NCI-H345 (cell line): ENCODE data around the gene EPHB6.
A peak's percentile ranks its signal among the peaks of the same experiment; 100 is the strongest.

ENCODE experiments used
- DNase-seq: peaks from one replicate; lab custom pipeline; 2025; lab: John Stamatoyannopoulos, UW

EPHB6 gene

GRCh38 chr7:142835487-142835886 lies 19.4 kb upstream of the EPHB6 start:
- DNase-seq: no peak

DNA sequence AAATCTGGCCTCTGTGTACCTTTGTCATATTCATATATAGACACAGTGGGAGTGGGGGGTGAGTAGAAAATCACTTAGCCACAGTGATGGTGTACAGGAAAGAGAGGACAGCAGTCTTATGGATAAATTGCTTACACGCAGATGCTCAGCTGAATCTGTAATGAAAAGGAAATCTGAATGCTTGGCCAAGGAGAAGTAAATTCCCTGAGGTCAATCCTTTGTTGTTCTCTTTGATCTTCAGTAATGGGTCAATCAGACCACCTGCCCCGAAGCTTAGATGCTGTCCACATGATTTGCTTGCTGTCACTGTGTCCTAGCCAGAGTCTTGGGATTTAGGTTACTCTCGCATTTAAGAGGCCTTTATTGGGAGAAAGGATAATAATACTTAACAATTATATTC lies 18.4 kb upstream of the EPHB6 start:
- DNase-seq: no peak

GRCh38 chr7:142838461-142839213 lies 16.2 kb upstream of the EPHB6 start:
- DNase-seq: no peak

- DNase-seq: no peak
Measured at GRCh38 chr7:142842251-142842766, 12.6 kb upstream of the EPHB6 start.

GRCh38 chr7:142847353-142847752 lies 7.5 kb upstream of the EPHB6 start:
- no peak for DNase-seq

DNA sequence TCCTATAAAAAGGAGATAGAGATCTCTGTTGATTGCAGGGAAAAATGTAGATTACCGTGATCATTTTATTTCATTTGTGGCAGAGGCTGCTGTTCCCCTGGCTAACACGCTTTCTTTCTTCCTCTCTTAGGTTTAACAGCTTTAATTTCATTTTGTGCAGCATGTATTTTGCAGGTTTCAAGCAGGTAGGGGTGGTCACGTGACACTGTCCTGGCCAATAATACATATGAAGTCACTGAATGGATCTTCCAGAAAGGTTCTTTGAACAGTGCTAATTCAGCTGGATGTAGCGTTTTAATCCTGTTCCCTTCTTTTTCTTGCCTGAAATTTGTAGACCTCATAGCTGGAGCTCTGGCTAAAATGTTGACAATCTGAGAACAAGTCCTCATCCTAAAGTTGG lies 3.6 kb upstream of the EPHB6 start:
- no peak for DNase-seq

- DNase-seq: no peak
Measured at GRCh38 chr7:142851919-142852318, 3.0 kb upstream of the EPHB6 start.

DNA sequence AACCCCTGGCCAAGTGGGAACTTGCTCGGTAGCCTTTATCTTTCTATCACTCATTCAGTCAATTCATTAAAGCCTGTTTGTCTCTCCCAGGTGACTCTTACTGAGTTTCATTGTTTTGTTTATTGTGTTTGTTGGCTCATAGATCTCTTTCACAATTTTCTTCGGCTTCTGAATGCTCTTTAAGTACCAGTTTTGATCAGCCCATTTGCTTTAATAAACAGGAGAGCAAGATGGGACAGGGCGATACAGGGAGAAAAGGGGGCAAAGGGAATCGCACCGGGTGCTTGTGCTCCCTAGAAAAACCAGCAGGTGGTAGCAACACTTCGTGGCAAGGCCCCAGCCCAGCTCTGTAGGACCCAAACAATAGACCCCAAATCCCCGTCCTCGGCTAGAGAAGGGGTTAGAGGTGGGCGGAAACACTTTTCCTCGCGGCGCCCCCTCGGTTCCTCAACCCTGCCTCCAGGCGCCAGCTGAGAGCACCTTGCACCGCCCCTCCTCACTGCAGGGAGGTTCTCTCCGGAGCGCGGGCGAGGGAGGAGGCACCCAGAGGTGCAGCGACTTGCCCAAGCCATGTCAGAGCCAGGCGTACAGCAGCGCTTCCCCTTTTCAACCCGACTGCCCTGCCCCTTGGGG lies 1.0 kb upstream of the EPHB6 start:
- peak; percentile 78 for DNase-seq

- no peak for DNase-seq
Measured at GRCh38 chr7:142855114-142855743, 353 bp downstream of the EPHB6 start.

DNA sequence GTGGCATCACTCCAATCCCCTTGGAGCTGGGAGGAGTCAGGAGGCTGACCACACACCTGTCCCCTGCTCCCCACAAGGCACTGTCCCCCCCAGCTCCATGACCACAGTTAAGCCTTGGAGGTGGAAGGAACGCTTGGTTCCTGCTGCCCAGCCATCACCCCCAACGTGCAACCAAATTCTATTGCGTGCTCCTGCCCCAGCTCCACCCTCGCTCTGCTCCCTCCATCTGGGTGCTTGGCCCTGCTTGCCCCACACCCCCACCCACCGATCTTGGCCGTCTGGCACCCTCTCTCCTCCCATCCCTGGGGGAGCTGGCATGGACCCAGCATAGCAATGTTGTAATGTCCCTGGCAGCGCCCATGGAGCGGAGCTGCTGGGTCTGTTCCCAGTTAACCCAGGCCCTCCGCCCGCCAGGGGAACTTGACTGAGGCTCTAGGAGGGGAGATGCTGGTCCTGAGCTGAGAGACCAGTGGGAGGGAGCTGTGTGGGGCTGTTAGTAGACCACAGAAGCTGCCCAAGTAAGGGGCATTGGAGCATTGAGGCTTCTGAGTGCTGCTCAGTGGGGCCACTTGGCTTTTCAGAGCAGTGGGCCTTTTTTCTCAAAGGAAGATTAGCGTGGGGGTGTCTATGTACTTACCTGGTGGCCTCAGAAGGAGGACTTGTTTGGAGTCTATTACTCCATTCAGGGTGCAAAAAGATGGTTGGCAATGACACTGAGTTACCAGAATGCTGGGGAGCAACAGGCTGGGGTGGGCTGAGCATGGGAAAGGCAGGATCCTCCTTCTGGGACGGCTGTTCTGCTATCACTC lies 1.1 kb downstream of the EPHB6 start:
- DNase-seq: peak; percentile 26

DNA sequence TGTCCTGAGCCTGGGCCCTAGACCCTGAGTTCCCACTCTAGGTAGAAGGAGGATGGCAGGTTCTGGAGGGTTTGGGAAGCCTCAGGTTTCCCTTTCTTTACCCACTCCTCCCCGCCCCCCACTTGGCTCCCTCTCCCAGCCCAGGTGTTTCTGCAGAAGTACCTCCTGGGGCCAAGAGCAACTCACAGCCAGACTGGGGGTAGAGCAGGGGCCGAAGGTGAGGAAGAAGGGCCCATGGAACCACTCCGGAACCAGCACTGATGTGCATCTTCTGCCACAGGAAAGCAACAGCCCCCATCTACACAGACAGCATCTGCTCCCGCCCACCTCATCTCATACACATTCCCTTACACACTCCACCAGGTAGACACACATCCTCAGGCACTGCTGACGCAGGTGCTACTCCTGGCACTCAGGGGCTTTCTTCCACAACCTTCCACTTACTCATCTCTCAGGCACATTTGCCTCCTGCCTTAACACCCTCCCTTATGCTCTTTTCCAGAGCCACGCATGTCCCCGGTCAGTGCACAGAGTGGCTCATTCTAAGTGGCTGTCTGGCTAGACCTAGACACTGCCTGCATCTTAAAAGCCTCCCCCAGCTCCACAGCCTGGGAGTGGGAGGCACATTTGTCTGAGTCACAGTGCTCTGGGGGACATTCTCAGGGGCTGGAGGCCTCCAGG lies 1.8 kb downstream of the EPHB6 start:
- DNase-seq: no peak

- no peak for DNase-seq
Measured at GRCh38 chr7:142857625-142858024, 2.7 kb downstream of the EPHB6 start.

- no peak for DNase-seq
Measured at GRCh38 chr7:142859411-142859810, 4.5 kb downstream of the EPHB6 start.

DNA sequence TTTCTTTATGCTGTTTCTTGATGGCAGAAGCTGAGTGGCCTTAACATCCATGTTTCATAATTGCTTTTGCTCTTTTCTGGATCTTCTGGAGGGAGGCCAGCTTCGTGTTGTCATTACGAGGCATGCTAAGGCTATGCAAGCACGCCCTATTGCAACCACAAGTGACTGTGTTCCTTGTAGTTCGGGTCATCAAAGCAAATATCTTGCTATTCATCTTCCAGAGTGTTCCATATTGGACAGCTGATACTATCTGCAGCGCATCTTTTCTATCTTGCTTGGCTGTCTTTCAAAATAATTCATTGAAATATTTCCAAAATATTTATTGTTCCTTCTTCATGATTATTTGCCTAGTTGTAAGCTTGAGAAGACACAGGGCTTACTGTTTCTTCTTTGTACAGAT lies 5.0 kb downstream of the EPHB6 start:
- DNase-seq: no peak

DNA sequence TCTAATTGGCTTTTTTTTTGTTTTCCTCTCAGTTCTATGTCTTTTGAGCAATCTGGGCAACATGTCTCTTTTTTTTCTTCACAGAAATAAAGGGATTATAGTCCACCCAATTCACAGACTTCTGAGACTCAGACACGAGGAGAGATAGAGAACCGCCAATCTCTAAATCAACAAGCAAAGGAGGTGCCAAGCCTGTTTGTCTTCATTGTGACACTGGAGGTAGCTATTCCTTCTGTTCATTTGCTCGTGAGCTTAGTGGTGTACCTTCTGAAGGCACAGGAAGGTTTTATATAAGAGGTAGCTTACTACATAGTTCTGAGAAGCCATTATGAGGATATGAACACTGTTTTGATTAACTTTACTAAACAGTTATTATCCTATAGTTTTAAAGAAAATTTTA lies 6.1 kb downstream of the EPHB6 start:
- DNase-seq: no peak

DNA sequence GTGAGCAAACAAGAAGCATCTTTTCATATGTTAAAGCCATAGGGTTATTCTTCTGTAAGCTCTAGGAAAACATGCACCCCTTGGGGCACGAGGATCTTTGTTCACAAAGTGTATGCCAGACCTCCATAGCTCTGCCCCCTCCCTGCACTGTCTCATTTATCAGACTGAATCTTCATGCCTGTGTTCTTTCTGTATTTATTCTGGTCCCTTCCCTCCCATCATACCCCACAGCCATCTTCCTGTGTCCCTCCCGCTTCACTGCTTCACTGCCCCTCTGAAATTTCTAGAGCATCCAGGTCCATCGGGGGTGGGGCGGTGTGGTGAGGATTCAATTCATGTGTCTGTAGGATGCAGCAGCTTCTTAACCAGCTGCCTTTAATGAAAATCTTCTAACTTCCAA lies 7.5 kb downstream of the EPHB6 start:
- no peak for DNase-seq

GRCh38 chr7:142862786-142863400 lies 8.0 kb downstream of the EPHB6 start:
- DNase-seq: no peak

DNA sequence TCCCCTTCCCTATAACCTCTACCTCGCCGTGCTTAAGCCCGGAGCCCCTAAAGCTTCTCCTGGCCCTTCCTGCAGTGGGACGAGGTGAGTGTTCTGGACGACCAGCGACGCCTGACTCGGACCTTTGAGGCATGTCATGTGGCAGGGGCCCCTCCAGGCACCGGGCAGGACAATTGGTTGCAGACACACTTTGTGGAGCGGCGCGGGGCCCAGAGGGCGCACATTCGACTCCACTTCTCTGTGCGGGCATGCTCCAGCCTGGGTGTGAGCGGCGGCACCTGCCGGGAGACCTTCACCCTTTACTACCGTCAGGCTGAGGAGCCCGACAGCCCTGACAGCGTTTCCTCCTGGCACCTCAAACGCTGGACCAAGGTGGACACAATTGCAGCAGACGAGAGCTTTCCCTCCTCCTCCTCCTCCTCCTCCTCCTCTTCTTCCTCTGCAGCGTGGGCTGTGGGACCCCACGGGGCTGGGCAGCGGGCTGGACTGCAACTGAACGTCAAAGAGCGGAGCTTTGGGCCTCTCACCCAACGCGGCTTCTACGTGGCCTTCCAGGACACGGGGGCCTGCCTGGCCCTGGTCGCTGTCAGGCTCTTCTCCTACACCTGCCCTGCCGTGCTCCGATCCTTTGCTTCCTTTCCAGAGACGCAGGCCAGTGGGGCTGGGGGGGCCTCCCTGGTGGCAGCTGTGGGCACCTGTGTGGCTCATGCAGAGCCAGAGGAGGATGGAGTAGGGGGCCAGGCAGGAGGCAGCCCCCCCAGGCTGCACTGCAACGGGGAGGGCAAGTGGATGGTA lies 9.2 kb downstream of the EPHB6 start:
- DNase-seq: no peak

GRCh38 chr7:142864980-142865747 lies 10.3 kb downstream of the EPHB6 start:
- DNase-seq: no peak

DNA sequence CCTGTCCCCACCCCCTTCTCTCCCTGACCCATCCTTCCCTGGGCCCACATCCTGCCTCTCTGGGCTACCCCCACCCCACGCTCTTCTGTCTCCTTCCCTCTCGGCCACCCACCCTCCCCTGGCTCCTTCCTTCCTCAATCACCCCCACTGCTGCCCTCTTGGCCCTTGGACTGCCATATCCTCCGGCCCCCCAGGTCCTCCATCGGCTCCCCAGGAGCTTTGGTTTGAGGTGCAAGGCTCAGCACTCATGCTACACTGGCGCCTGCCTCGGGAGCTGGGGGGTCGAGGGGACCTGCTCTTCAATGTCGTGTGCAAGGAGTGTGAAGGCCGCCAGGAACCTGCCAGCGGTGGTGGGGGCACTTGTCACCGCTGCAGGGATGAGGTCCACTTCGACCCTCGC lies 10.9 kb downstream of the EPHB6 start:
- DNase-seq: no peak
